Left lung (tissue), 10 donors: ENCODE measurements around the gene DISP3. TPM values are rescaled to one million over a fixed set of nuclear protein-coding genes. Genes with fewer than 3 reads are reported as not detected.

ENCODE experiments used
- ATAC-seq: fragments of 200-7000 bp; cut with Tn5 transposase; one replicate; pipeline ENCODE4 v1.9.1; 2020; ENCODE audit warnings: moderate library complexity
- DNase-seq, 4 donors: peaks; one replicate each; pipeline ENCODE4 v3.0.0-alpha.2; 2013 to 2020
- H3K27ac ChIP-seq, 2 donors: fragments of 200-600 bp; sonication (generic) in 1 of 2; one replicate each; pipeline versions ENCODE4 v1.5.0 to v1.8.0; 2020 to 2021
- H3K27me3 ChIP-seq, 2 donors: fragments of 200-600 bp; sonication (generic) in 1 of 2; one replicate each; pipeline versions ENCODE4 v1.5.0 to v1.8.0; 2020 to 2021
- H3K36me3 ChIP-seq, 2 donors: fragments of 200-600 bp; sonication (generic) in 1 of 2; one replicate each; pipeline versions ENCODE4 v1.5.0 to v1.8.0; 2020 to 2021
- H3K4me1 ChIP-seq, 2 donors: fragments of 200-600 bp; one replicate each; pipeline ENCODE4 v1.8.0; 2021
- H3K4me3 ChIP-seq, 2 donors: fragments of 200-600 bp; sonication (generic) in 1 of 2; one replicate each; pipeline versions ENCODE4 v1.5.0 to v1.8.0; 2020 to 2021; ENCODE audit warnings: mild to moderate bottlenecking in 1 of 2
- H3K9me3 ChIP-seq, 2 donors: fragments of 200-600 bp; sonication (generic) in 1 of 2; one replicate each; pipeline versions ENCODE4 v1.5.0 to v1.8.0; 2020 to 2021
- CTCF ChIP-seq, 2 donors: fragments of 200-600 bp; sonication (generic) in 1 of 2; IDR thresholded peaks; one replicate each; pipeline versions ENCODE4 v1.5.0 to v1.8.0; 2021; ENCODE audit warnings: antibody characterized with exemption in 2 of 2
- intact Hi-C, 2 donors: fragments of 100-400 bp; cut with DNase I; formaldehyde crosslinking; loops; one replicate each; pipeline versions ENCODE4 v1.11.2 to v1.14.2; 2022
- polyA plus RNA-seq, 6 donors: library from polyadenylated mRNA; unstranded; fragments of 120-200 nt; gene quantifications; one replicate each; pipeline ENCODE4 v1.2.1, GENCODE V29; 2013; ENCODE audit not compliant: insufficient read length in 6 of 6
- total RNA-seq, 2 donors: library from RNA; stranded (reverse); fragmentation: NEBNext Ultra II Directional; extraction: Animal tissue kit (Norgen Biotek cat#: 25700); gene quantifications; one replicate each; pipeline ENCODE4 v1.2.1, GENCODE V29; 2021
- donor health status: DM: no; HTN: yes; CAD: no.
- donor health status: DM: no; HTN: no; CAD: no.

Gene DISP3
- total and polyA plus RNA-seq, 8 donors = 0.05 to 0.98 (median 0.53) TPM

GRCh38 chr1:11518791-11519628 lies 40.1 kb downstream of the DISP3 start:
- Histone ChIP-seq H3K9me3 (no peaks in the 10 kb centered on the region), H3K27ac (no peak overlapping the region), H3K36me3 (no peaks in the 10 kb centered on the region), H3K4me3 (no peak overlapping the region), H3K4me1 (no peaks in the 10 kb centered on the region), H3K27me3 (no peaks in the 10 kb centered on the region)
- no peak for ATAC-seq
- peak in 1 of 4 donors; percentile 16 for DNase-seq
- intact Hi-C loops = no loop called here
- TF ChIP-seq CTCF (IDR thresholded peaks at IDR 0.05) = no peak

GRCh38 chr1:11519629-11520031 lies 40.7 kb downstream of the DISP3 start:
- Histone ChIP-seq H3K27me3 (no peaks in the 10 kb centered on the region), H3K4me3 (no peak overlapping the region), H3K9me3 (no peaks in the 10 kb centered on the region), H3K36me3 (no peaks in the 10 kb centered on the region), H3K4me1 (no peaks in the 10 kb centered on the region), H3K27ac (no peak overlapping the region)
- ATAC-seq = no peak
- TF ChIP-seq CTCF (IDR thresholded peaks at IDR 0.05) = no peak
- peak in 2 of 4 donors; percentile 20 to 68 for DNase-seq
- intact Hi-C loops = no loop called here

- Histone ChIP-seq H3K4me3 (no peak overlapping the region), H3K4me1 (no peaks in the 10 kb centered on the region), H3K27me3 (no peaks in the 10 kb centered on the region), H3K36me3 (no peaks in the 10 kb centered on the region), H3K9me3 (no peaks in the 10 kb centered on the region), H3K27ac (no peak overlapping the region)
- DNase-seq (peak in 2 of 4 donors; percentile 14 to 54), ATAC-seq (no peak)
- intact Hi-C loops = no loop called here
- no peak for TF ChIP-seq CTCF (IDR thresholded peaks at IDR 0.05)
Measured at GRCh38 chr1:11520531-11521233, 41.7 kb downstream of the DISP3 start.

GRCh38 chr1:11521582-11522399 lies 42.8 kb downstream of the DISP3 start:
- Histone ChIP-seq H3K27me3 (no peaks in the 10 kb centered on the region), H3K4me1 (no peaks in the 10 kb centered on the region), H3K36me3 (no peaks in the 10 kb centered on the region), H3K27ac (no peak overlapping the region), H3K4me3 (no peak overlapping the region), H3K9me3 (no peaks in the 10 kb centered on the region)
- intact Hi-C loops = no loop called here
- TF ChIP-seq CTCF (IDR thresholded peaks at IDR 0.05) = no peak
- ATAC-seq (no peak), DNase-seq (peak in 1 of 4 donors; percentile 22)
